H9 (cell line): ENCODE measurements around the gene CNOT4. TPM values are rescaled to one million over a fixed set of nuclear protein-coding genes. Genes with fewer than 3 reads are reported as not detected.

ENCODE experiments used
- DNase-seq: peaks from one replicate; pipeline ENCODE4 v3.0.0-alpha.2; 2017
- H2AFZ ChIP-seq: one replicate; pipeline ENCODE4 v1.6.1; 2013; ENCODE audit warnings: mild to moderate bottlenecking, low read length, control low read depth, moderate library complexity
- H2AK5ac ChIP-seq: 2 replicates; pipeline ENCODE4 v1.6.1; 2013; ENCODE audit warnings: low read length, control low read depth, mixed read lengths; ENCODE audit not compliant: insufficient read length
- H2BK120ac ChIP-seq: one replicate; pipeline ENCODE4 v1.6.1; 2013; ENCODE audit warnings: low read depth, mild to moderate bottlenecking, low read length, control low read depth, inconsistent platforms; ENCODE audit not compliant: poor library complexity, severe bottlenecking
- H2BK12ac ChIP-seq: 2 replicates; pipeline ENCODE4 v1.6.1; 2013; ENCODE audit warnings: low read length, control low read depth, mixed read lengths, low read depth; ENCODE audit not compliant: insufficient read length
- H2BK15ac ChIP-seq: 2 replicates; pipeline ENCODE4 v1.6.1; 2013; ENCODE audit warnings: low read depth, low read length, control low read depth
- H2BK20ac ChIP-seq: one replicate; pipeline ENCODE4 v1.6.1; 2013; ENCODE audit warnings: low read depth, mild to moderate bottlenecking, low read length, control low read depth, inconsistent platforms; ENCODE audit not compliant: poor library complexity, severe bottlenecking
- H2BK5ac ChIP-seq: 2 replicates; pipeline ENCODE4 v1.6.1; 2013; ENCODE audit warnings: low read length, control low read depth, mixed read lengths; ENCODE audit not compliant: insufficient read length
- H3K14ac ChIP-seq: 2 replicates; pipeline ENCODE4 v1.6.1; 2013; ENCODE audit warnings: low read length, control low read depth; ENCODE audit not compliant: insufficient read depth
- H3K18ac ChIP-seq: 2 replicates; pipeline ENCODE4 v1.6.1; 2013; ENCODE audit warnings: low read depth, mild to moderate bottlenecking, mixed read lengths, low read length, control low read depth; ENCODE audit not compliant: insufficient read length
- H3K23ac ChIP-seq: 2 replicates; pipeline ENCODE4 v1.6.1; 2013; ENCODE audit warnings: low read length, control low read depth, mixed read lengths, low read depth; ENCODE audit not compliant: insufficient read length
- H3K23me2 ChIP-seq: 2 replicates; pipeline ENCODE4 v1.6.1; 2013; ENCODE audit warnings: low read depth, mild to moderate bottlenecking, mixed read lengths, low read length, control low read depth; ENCODE audit not compliant: insufficient read length, poor library complexity, severe bottlenecking
- H3K27ac ChIP-seq: 2 replicates; pipeline ENCODE4 v1.5.1; 2013; ENCODE audit warnings: low read length, control low read depth, mixed read lengths, low read depth; ENCODE audit not compliant: insufficient read length
- H3K27me3 ChIP-seq: 2 replicates; pipeline ENCODE4 v1.6.1; 2013; ENCODE audit warnings: low read length, control low read depth, inconsistent platforms; ENCODE audit not compliant: insufficient read depth
- H3K4ac ChIP-seq: 2 replicates; pipeline ENCODE4 v1.6.1; 2013; ENCODE audit warnings: low read depth, mild to moderate bottlenecking, control low read depth, inconsistent platforms, low read length, moderate library complexity
- H3K4me1 ChIP-seq: 2 replicates; pipeline ENCODE4 v1.6.1; 2013; ENCODE audit warnings: low read length, control low read depth, inconsistent platforms; ENCODE audit not compliant: insufficient read depth
- H3K4me2 ChIP-seq: 2 replicates; pipeline ENCODE4 v1.6.1; 2013; ENCODE audit warnings: low read length, control low read depth, mixed read lengths; ENCODE audit not compliant: insufficient read length, insufficient read depth
- H3K56ac ChIP-seq: 2 replicates; pipeline ENCODE4 v1.6.1; 2013; ENCODE audit warnings: low read depth, mild to moderate bottlenecking, mixed read lengths, low read length, control low read depth; ENCODE audit not compliant: insufficient read length
- H3K79me1 ChIP-seq: 2 replicates; pipeline ENCODE4 v1.6.1; 2013; ENCODE audit warnings: low read depth, mild to moderate bottlenecking, moderate library complexity, low read length, control low read depth, inconsistent platforms; ENCODE audit not compliant: insufficient read depth, poor library complexity, severe bottlenecking
- H3K79me2 ChIP-seq: 2 replicates; pipeline ENCODE4 v1.6.1; 2013; ENCODE audit warnings: low read length, control low read depth, inconsistent platforms; ENCODE audit not compliant: insufficient read depth
- H3K9ac ChIP-seq: 2 replicates; pipeline ENCODE4 v1.6.1; 2013; ENCODE audit warnings: low read length, control low read depth, mixed read lengths; ENCODE audit not compliant: insufficient read length; ENCODE audit errors: extremely low read depth
- H3K9me3 ChIP-seq: one replicate; pipeline ENCODE4 v1.6.1; 2013; ENCODE audit warnings: low read depth, low read length, inconsistent platforms; ENCODE audit not compliant: control insufficient read depth
- H3T11ph ChIP-seq: one replicate; pipeline ENCODE4 v1.6.1; 2013; ENCODE audit warnings: mild to moderate bottlenecking, low read length, control low read depth, inconsistent platforms
- H4K20me1 ChIP-seq: one replicate; pipeline ENCODE4 v1.6.1; 2013; ENCODE audit not compliant: control insufficient read depth, insufficient read length, insufficient read depth
- H4K5ac ChIP-seq: 2 replicates; pipeline ENCODE4 v1.6.1; 2013; ENCODE audit warnings: low read depth, mild to moderate bottlenecking, mixed read lengths, low read length, control low read depth; ENCODE audit not compliant: insufficient read length
- H4K8ac ChIP-seq: replicated peaks from 2 replicates; pipeline ENCODE4 v1.6.1; 2013; ENCODE audit warnings: low read length, control low read depth, mixed read lengths, low read depth; ENCODE audit not compliant: insufficient read length
- H4K91ac ChIP-seq: 2 replicates; pipeline ENCODE4 v1.6.1; 2013; ENCODE audit warnings: low read depth, mild to moderate bottlenecking, moderate library complexity, mixed read lengths, low read length, control low read depth; ENCODE audit not compliant: insufficient read length
- H3K27ac Mint-ChIP-seq, 3 experiments: 2 replicates in 2 of 3; 3 replicates in 1 of 3; pipeline ENCODE4 v1.8.0; 2020 to 2021; ENCODE audit warnings: mixed read lengths in 3 of 3, mild to moderate bottlenecking in 1 of 3, moderate library complexity in 1 of 3
- H3K27me3 Mint-ChIP-seq: 2 replicates; pipeline ENCODE4 v1.8.0; 2021; ENCODE audit warnings: low read depth, mild to moderate bottlenecking, moderate library complexity, mixed read lengths
- H3K36me3 Mint-ChIP-seq, 3 experiments: 2 replicates in 2 of 3; 3 replicates in 1 of 3; pipeline ENCODE4 v1.8.0; 2020 to 2021; ENCODE audit warnings: low read depth in 3 of 3, mixed read lengths in 3 of 3; ENCODE audit not compliant: insufficient read depth in 1 of 3
- H3K4me1 Mint-ChIP-seq, 2 experiments: 2 replicates each; pipeline ENCODE4 v1.8.0; 2020; ENCODE audit warnings: mixed read lengths in 2 of 2
- H3K4me3 Mint-ChIP-seq, 2 experiments: 2 replicates in 1 of 2; 3 replicates in 1 of 2; pipeline ENCODE4 v1.8.0; 2020 to 2021; ENCODE audit warnings: mild to moderate bottlenecking in 2 of 2, mixed read lengths in 2 of 2, moderate library complexity in 1 of 2
- H3K9me3 Mint-ChIP-seq, 2 experiments: 2 replicates in 1 of 2; 3 replicates in 1 of 2; pipeline ENCODE4 v1.8.0; 2020; ENCODE audit warnings: mild to moderate bottlenecking in 2 of 2, mixed read lengths in 2 of 2, moderate library complexity in 1 of 2
- WGBS: extraction: QIAGEN DNeasy Blood & Tissue Kit; methylation state at CpG from one replicate; pipeline ENCODE4 v1.1.7; 2013; ENCODE audit warnings: missing lambda C conversion rate, low lambda C conversion rate, mixed read lengths; ENCODE audit not compliant: insufficient read length; ENCODE audit errors: extremely low coverage; 5-methylcytosine and 5-hydroxymethylcytosine counted together
- total RNA-seq: library from RNA; stranded (reverse); gene quantifications from 2 replicates; pipeline ENCODE4 v1.2.1, GENCODE V29; 2021
- TF ChIP-seq, protein P1 (sequence below): fragments of 200-600 bp; sonication (generic); conservative IDR thresholded peaks from 3 replicates; pipeline ENCODE4 v1.8.0; 2021; ENCODE audit warnings: antibody characterized with exemption, mild to moderate bottlenecking

CNOT4 gene
- total RNA-seq, 1 experiment from 2014 or later = 27.4 TPM

DNA sequence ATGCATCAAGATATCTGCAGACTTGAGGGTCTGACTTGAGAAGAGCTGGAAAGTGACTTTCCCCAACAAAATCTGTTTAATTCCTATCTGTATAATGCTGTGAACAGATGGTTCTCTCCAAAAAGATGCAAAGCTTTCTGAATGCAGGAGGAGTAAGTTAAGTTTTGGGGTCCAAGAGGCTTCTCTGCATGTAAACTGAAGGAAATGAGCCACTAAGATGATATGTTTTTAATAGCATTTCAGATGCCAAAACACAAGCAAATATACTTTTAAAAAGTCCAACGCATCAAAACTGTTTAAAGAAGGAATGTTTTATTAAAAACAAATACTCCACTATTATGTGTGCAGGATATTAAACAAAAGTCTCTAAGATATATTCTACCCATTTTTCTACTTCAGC, 139.2 kb downstream of the CNOT4 start:
- Histone ChIP-seq H4K91ac (no peak overlapping the region), H4K8ac (no peak overlapping the region), H3K4me1 (no peaks in the 10 kb centered on the region; the same call in 1 of the 2 replicates), H4K5ac (no peak overlapping the region), H2BK15ac (no peak overlapping the region), H3K27me3 (no peaks in the 10 kb centered on the region), H3K4me2 (no peak overlapping the region), H4K20me1 (no peaks in the 10 kb centered on the region), H3K9me3 (no peaks in the 10 kb centered on the region), H3K56ac (no peak overlapping the region), H3K4ac (no peak overlapping the region), H3T11ph (no peak overlapping the region), H3K79me1 (no peaks in the 10 kb centered on the region), H2BK20ac (no peak overlapping the region), H2BK5ac (no peak overlapping the region), H2BK12ac (no peak overlapping the region), H3K27ac (no peak overlapping the region), H3K14ac (no peak overlapping the region), H2BK120ac (no peak overlapping the region), H3K79me2 (no peaks in the 10 kb centered on the region), H2AFZ (no peak overlapping the region), H2AK5ac (no peak overlapping the region), H3K23ac (no peak overlapping the region), H3K18ac (no peak overlapping the region), H3K23me2 (no peaks in the 10 kb centered on the region), H3K9ac (no peak overlapping the region)
- TF ChIP-seq, protein P1, sequence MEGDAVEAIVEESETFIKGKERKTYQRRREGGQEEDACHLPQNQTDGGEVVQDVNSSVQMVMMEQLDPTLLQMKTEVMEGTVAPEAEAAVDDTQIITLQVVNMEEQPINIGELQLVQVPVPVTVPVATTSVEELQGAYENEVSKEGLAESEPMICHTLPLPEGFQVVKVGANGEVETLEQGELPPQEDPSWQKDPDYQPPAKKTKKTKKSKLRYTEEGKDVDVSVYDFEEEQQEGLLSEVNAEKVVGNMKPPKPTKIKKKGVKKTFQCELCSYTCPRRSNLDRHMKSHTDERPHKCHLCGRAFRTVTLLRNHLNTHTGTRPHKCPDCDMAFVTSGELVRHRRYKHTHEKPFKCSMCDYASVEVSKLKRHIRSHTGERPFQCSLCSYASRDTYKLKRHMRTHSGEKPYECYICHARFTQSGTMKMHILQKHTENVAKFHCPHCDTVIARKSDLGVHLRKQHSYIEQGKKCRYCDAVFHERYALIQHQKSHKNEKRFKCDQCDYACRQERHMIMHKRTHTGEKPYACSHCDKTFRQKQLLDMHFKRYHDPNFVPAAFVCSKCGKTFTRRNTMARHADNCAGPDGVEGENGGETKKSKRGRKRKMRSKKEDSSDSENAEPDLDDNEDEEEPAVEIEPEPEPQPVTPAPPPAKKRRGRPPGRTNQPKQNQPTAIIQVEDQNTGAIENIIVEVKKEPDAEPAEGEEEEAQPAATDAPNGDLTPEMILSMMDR = no peak
- Mint-ChIP-seq H3K36me3 (no peaks in the 10 kb centered on the region), H3K27me3 (no peaks in the 10 kb centered on the region), H3K27ac (no peak overlapping the region), H3K4me3 (no peak overlapping the region), H3K4me1 (peaks cover 4 to 5% of the 10 kb centered on the region in 2 experiments; a peak in 3 of 4 replicates), H3K9me3 (no peaks in the 10 kb centered on the region)
- WGBS = no CpG with 5 or more reads among the region's 1 CpG
- no peak for DNase-seq
